HG02973 (cell line): Measurements from ENCODE around the gene APMAP.
"Not testable (repeated sequence)": the region's sequence is repeated elsewhere in the genome, so short reads cannot be mapped to it uniquely, and the experiment has no call there.

Experiments used
- ATAC-seq: cut with Tn5 transposase; IDR thresholded peaks from one replicate; pipeline ENCODE4 v1.9.1; 2021; ENCODE audit warnings: moderate library complexity; ENCODE audit not compliant: unreplicated experiment

The APMAP gene

DNA sequence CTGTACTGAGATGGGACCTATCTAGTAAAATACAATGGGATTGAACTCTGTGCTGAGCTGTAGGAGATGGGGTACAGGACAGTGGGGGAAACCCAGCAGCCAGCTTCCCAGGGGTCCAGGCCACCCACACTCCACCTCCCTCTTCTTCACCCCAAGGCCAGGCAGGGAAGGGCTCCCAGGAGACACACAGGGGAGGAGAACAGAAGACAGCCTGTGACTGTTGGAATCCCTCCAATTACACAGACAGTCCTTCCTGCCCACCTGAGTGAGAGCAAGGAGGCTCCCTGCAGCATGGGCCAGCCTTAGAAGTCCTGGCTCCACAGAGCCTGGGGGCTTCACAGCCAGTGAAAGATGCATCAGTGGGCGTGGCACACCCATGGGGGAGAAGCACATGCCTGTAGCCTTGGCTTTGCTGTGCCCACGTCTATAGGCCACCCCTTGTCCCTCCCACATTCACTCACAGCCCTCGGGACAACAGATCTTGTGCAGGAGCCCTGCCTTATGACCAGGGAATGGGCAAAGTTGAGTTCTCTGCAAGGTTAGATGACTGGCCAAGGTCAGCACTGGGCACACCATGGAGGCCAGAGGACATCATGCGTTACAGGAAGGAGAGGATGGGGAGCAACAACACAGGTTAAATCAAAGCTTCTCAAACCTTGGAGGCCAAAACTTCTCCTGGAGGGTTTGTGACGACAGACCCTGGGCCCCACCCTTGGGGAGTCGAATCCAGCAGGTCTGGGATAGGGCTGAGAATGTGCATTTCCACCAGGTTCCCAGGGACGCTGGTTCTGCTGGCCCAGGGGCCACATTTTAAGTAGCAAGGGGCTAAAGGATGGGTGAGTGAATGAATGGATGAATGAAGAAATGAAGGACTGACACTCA is 55.8 kb downstream of the APMAP start:
- no peak for ATAC-seq

DNA sequence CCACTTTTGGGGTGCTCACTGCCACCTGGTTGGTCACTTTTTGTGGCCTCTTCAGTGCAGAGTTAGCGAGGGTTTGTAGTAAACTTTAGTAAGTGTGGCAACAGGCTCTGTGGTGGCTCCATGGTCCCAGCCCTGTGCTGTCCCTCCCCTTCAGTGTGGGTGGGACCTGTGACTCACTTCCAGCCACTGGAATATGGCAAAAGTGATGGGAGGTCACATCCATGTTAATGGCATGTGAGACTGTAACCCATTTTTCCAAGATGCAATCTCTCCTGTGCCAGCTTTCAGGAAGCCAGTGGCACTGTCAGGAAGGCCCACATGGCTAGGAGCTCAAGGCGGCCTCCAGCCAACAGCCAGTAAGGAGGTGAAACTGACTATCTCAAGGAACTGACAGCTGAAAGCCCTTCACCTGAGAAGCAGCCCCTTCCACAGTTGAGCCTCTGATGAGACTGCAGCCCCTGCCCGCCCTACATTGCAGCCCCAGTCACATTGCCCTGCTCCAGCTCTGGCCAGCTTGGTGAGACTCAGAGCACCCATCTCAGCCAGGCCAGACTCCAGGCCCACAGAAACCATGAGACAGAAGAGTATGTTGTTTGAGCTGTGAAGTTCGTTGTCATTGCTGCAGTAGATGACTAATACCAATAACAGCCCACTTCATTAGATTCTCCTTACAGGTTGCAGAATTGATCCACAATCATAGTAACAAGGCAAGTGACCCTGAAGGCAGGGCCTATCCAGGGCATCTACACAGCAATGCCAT is 56.6 kb downstream of the APMAP start:
- ATAC-seq = no peak

DNA sequence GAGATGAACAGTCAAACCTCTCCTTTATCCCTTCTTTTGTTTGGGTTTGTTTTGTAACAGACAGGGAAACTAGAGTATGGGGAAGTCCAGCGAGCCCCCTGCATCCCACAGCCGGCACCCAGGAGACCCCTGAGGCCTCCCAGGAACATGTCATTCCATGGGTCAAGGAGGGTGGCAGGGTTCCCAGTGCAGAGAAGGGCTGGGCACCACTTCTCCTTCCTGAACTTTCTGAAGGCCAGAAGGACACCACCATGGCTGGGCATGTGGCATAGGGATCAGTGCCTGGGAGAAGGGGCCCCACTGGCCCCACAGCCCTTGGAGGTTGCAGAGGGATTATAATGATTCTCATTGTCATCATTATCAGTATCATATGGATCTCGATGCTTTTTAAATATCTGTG is 57.4 kb downstream of the APMAP start:
- no peak for ATAC-seq

DNA sequence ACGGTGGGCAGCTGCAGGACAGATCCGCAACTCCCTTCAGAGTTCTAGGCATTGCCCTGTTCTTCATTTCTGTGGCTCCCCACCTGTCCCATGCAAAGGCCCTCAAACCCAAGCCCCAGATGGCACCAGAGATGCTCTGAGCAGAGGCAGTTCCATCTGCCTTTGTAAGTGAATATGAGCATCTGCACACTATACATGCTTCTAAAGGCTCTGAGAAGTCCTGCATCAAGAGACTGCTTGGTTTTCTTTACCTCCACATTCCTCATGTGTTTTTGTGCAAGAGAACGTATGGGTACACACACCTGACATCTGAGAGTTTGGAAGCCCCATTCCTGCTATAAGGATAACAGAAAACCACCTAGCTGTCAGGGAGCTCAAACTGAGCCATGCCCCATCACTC is 57.8 kb downstream of the APMAP start:
- no peak for ATAC-seq

DNA sequence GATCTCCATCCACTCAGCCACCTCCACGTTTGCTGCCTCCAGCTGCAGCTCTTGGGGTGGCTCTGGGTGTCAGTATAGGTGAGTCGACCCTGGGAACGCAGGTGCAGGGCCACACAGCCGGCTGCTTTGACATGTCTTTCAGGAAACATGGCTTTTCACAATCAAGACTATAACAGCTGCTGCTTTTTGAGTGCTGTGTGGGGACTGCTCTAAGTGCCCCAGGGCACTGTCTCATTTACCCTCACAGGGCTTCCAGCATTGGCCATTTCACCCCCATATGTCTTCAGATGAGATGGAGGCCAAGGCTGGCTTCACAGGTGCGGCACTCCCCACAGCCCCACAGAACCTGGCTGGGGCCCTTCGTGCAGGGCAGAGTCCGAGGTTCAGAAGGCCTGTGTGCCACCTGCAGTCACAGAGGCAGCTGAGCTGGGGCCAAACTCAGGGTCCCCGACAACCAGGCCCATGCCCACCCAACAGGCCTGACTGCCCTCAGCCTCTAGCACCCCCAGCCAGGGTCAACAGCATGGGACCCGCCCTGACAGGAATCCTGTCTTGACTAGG is 58.4 kb downstream of the APMAP start:
- no peak for ATAC-seq

DNA sequence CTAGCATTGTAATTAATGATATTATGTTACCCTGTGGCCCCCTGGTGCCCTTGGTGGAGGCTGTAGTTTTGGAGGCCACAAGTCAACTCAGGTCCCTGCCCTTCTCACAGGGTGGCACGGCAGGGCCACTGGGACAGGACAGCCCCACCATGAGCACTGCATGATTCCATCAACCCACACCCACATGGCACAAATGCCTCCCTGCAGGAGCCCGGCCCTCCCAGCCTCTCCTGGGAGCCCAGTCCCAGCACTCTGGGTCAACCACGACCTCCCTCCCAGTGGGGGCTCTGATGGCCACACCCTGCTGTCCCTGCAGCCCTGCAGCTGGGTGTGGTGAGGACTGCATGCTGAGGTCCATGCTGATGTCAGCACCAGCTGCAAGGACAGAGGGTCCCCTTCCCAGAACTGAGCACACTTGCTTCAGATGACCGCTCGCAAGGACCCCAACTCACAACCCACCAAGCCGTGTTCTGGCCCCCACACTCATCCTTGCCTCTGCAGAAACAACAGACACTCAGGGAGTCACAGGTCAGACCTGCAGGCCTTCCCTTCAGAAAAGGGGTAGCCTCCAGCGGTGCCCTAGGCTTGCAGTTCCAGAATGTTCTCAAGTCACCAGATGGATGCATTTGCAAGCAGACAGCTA is 59.2 kb downstream of the APMAP start:
- no peak for ATAC-seq

DNA sequence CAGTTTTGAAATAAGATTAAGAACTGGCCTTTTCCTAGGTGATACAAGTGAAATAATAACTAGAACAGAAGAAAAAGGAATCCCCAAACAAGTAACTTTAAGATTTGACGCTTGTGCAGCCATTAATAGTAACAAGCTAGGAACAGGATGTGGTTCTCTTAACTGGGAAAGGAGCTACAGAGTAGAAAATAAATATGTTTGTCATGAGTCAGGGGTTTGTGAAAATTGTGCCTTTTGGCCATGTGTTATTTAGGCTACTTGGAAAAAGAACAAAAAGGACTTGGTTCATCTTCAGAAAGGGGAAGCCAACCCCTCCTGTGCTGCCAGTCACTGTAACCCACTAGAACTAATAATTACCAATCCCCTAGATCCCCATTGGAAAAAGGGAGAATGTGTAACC is 60.7 kb downstream of the APMAP start:
- ATAC-seq = not testable (repeated sequence)

DNA sequence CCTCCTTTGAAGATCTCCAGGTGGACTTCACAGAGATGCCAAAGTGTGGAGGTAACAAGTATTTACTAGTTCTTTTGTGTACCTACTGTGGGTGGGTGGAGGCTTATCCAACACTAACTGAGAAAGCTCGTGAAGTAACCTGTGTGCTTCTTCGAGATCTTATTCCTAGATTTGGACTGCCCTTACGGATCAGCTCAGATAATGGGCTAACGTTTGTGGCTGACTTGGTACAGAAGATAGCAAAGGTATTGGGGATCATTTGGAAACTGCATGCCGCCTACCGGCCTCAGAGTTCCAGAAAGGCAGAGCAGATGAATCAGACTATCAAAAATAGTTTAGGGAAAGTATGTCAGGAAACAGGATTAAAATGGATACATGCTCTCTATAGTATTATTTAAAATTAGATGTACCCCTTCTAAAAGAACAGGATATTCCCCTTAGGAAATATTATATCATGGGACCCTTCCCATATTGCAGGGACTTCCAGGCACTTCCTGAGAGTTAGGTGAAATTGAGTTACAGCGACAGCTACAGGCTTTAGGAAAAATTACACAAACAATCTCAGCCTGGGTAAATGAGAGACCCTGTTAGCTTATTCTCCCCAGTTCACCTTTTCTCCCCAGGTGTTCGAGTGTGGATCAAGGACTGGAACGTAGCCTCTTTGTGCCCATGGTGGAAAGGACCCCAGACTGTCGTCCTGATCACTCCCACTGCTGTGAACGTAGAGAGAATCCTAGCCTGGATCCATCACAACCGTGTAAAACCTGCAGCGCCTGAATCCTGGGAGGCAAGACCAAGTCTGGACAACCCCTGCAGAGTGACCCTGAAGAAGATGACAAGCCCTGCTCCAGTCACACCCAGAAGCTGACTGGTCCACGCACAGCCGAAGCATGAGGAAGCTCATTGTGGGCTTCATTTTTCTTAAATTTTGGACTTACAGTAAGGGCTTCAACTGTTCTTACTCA is 61.5 kb downstream of the APMAP start:
- ATAC-seq = not testable (repeated sequence)

DNA sequence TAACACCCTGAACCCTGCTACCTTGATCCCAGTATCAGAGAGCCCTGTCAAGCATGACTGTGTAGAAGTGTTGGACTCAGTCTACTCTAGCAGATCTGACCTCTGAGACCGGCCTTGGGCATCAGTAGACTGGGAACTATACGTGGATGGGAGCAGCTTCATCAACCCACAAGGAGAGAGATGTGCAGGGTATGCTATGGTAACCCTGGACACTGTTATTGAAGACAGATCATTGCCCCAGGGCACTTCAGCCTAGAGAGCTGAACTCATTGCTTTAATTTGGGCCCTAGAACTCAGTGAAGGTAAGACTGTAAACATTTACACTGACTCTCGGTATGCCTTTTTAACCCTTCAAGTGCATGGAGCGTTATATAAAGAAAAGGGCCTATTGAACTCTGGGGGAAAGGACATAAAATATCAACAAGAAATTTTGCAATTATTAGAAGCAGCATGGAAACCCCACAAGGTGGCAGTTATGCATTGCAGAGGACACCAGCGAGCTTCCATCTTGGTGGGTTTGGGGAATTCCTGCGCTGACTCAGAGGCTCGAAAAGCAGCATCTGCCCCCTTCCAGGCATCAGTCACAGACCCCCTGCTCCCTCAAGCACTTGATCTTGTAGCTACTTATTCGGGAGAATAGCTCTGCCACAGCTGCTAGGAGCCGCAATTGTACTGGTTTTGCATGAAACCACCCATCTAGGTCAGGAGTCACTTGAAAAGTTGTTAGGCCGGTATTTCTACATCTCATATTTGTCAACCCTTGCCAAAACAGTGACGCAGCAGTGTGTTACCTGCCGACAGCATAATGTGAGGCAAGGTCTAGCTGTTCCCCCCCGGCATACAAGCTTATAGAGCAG is 62.5 kb downstream of the APMAP start:
- ATAC-seq = not testable (repeated sequence)

DNA sequence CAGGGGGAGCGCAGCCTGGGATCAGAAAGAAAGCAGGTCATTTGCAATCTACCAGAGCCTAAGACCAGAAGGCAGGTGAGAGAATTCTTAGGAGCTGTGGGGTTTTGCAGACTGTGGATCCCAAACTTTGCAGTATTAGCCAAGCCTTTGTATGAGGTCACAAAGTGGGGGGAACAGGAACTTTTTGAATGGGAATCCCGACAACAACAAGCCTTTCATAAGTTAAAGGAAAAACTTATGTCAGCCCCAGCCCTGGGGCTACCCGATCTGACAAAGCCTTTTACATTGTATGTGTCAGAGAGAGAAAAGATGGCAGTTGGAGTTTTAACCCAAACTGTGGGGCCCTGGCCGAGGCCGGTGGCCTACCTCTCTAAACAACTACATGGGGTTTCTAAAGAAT is 63.3 kb downstream of the APMAP start:
- ATAC-seq = not testable (repeated sequence)

DNA sequence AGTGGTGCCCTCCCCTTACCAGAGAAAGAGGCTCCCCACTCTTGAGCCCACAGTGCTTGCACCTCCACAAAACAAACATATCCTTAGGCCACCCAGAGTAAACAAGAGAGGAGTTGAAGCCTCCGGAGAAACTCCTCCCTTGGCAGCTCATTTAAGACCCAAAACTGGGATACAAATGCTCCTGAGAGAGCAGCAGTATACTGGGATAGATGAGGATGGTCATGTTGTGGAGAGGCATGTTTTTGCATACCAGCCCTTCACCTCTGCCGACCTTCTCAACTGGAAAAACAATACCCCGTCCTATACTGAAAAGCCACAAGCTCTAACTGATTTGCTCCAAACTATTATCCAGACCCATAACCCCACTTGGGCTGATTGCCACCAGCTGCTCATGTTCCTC is 71.8 kb downstream of the APMAP start:
- ATAC-seq = not testable (repeated sequence)

DNA sequence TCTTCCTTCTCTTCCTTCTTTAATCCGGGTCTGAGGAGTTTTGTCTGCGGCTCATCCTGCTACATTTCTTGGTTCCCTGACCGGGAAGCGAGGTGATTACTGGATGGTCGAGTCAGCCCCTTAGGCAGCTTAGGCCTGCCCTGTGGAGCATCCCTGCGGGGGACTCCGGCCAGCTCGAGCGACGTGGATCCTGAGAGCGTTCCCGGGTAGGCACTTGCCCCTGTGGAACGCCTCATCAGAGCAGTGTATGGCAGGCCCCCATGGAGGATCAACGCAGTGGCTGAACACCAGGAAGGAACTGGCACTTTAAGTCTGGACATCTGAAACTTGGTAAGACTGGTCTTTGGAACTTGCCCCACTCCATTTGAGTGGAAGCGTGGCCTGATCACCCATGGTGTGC is 72.9 kb downstream of the APMAP start:
- ATAC-seq = not testable (repeated sequence)

DNA sequence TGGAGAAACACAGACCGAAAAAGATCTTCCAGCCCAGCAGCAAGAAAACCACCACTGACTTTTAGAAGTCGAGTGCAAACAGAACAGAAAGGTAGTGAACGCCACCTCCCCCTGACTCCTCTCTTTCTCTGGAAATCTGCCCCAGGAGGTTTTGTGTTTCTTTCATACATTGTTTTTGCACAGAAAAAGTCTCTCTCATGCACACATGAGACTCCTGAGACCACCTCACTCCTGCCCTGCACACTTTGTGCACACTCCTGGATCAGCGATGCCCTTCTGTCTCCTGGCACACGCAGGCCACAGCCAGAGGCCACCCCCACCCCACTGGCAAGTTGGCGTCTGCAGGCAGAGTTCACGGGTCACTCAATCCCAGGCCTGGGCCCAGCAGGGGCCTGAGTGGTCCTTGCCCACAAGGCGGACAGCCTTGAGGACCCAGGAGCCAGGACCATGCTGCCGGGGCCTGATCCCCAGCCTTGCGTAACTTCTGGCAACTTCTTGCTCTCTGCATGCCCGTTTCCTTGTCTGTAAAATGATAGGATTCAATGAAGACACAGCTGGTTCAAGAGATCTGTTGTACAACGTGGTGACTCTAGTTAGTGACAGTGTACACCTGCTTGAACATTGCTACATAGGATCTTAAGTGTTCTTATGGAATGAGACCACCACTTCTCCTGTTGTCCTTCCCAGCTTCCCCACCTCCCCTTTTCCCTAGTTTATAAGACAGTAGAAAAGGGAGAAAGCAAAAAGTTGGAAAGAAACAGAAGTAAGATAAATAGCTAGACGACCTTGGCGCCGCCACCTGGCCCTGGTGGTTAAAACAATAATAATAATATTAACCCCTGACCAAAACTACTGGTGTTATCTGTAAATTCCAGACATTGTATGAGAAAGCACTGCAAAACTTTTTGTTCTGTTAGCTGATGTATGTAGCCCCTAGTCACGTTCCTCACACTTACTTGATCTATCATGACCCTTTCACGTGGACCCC is 73.7 kb downstream of the APMAP start:
- no peak for ATAC-seq

DNA sequence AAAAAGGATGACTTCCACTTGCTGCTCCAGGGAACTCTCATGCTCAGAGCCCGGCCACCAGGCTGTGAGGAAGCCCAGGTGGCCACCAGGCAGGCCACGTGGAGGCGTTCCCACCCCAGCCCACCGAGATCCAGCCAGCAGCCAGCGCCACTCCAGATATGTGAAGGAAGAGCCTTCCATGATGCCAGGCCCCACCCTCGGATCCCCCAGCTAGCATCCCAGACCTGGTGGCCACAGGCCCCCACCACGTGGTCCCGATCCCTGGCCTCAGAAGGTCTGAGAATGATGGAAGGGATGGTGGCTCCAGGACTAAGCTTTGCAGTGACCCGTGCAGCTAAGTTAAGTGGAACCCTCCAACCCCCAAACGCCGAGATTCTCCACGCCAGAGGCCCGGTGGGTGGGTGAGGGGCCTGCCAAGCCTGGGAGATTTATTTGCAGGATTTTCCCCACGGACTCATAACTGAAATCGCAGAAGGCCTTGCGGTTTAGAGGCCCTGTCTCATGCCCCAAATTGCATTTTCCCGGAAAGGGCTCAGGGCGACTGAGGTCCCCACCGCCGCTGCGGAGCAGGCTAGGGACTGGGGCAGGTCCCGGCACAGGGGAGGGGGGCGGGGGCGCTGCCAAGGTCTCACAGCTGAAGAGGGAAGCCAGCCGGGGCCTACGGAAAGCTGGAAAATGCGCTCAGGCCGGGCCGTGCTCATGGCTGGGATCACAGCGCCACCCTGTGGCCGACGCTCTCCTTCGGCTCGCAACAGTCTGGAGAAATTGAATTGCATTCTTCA is 74.6 kb downstream of the APMAP start:
- ATAC-seq = peak; percentile 59

DNA sequence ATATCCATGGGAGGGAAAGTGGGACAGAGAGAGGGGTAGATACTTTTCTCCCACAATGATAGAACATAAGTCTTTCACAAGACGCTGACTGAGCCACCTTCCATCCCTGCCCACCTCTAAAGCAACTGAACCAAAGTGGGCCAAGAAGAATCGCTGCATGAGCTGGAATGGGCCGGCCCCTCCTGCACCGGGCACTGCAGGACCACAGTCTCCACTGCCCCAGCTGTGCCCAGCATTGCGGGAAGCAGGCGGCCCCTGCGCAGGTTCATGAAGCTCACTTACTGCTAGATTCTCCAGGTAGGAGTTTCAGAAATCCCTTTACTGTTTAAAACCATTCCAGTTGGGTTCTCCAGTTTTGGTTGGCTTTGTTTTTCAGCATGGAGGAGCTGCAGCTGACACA is 75.5 kb downstream of the APMAP start:
- no peak for ATAC-seq

DNA sequence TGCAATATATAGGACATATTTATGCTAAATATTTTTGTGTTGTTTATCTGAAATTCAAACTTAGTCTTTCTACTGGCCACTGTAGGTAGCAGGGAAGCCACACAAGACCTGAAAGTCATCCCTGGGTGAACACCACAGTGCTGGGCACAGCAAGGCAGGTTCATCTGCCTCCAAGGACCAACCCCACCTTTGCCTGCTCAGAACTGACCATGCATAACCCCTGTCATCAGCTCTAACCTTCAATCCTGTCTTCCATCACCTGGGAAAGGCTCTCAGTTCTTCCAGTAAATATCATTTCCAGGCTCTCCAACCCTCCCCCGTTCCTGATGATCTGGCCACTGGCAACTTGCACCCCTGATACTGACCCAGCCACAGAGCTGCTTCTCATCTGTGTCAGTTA is 76.1 kb downstream of the APMAP start:
- no peak for ATAC-seq

DNA sequence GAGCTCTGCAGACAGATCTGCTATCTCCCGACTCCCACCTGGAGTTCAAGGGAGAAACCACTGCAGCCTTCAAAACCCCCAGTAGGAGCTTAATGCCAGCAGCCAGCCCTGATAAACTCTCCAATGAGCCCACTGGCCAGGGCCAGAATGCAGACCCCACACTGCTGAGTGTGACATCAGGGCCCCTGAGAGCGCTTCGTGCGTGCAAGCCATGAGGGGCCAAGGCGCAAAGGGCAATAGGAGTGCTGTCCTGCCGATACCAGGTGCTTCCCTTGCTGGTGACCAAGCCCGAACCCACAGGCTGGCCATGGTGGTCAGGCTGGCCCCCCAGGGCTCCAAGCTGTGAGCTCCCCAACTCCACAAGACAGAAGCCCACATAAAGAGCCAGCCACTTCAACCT is 76.7 kb downstream of the APMAP start:
- ATAC-seq = no peak
